ENCODE results near the gene SRCIN1.
A peak's percentile ranks its signal among the peaks of the same experiment; 100 is the strongest.
"Not testable (repeated sequence)": the region's sequence is repeated elsewhere in the genome, so short reads cannot be mapped to it uniquely, and the experiment has no call there.

The SRCIN1 gene

DNA sequence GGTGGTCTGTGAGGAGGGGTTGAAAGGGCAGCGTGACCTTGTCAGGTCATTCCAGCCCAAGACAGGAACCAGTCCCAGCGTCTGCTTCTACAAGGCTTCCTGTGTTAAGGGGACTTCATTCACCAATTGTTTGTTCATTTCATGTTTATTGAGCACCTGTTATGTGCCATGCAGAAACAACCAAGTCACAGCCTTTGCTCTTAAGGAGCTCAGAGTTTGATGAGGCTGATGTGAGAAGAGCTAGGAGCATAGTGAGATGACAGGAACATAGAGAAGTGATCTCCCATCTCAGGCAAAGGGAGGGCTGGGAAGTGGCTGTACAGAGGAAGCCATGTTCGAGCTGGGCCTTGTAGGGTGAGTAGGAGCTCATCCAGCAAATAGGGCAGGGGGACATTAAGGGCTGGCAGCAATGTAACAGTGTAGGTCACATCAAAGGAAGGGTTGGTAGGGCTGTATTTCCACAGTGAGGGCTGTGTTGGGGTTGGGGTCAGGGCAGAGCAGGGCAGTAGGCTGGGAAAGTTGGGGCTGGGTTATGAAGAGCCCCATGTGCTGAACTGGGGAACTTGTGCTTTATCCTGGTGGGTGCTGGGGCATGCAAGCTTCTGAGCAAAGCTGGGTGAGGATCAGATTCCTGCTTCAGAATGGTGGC lies 97.7 kb downstream of the SRCIN1 start:
- no peak for DNase-seq (ENCODE audit: low read depth)

DNA sequence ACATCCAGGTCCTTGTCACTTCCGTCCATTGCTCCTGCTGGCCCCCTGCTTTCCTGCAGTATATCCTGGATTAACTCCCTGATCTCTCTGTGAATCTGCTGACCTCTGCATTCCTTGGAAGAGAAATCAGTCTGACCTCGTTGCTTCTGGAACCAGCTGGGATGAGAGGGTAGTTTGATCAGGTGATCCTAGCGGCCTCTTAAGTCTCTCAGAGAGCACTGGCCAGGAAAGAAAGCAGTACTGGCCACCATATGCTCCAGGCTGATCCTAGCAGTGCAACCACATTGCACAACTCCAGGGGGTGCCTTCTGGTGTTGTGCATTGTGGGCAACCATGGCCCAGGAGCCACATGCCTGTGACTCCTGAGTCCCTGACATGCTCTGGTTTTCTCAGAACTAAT lies 98.3 kb downstream of the SRCIN1 start:
- DNase-seq (ENCODE audit: low read depth): no peak

DNA sequence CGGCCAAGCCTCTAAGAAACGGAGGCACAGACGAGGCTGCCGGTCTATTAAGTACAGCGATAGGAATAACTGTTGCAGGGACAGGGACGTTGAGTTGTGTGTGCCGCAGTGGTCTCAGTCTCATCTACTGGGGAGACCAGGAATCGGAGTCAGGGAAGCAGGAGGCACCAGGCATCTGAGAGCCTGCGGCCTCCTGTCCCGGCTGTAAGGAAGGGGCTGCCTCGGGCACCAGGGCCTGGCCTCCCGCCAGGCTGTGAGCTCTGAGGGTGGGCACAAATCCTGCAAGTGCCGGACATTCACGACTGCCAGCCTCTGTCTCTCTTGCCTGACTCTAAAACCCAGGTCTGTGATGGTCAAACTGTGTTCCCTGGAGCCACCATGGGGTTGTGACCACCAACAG lies 101.5 kb downstream of the SRCIN1 start:
- DNase-seq (ENCODE audit: low read depth): no peak

DNA sequence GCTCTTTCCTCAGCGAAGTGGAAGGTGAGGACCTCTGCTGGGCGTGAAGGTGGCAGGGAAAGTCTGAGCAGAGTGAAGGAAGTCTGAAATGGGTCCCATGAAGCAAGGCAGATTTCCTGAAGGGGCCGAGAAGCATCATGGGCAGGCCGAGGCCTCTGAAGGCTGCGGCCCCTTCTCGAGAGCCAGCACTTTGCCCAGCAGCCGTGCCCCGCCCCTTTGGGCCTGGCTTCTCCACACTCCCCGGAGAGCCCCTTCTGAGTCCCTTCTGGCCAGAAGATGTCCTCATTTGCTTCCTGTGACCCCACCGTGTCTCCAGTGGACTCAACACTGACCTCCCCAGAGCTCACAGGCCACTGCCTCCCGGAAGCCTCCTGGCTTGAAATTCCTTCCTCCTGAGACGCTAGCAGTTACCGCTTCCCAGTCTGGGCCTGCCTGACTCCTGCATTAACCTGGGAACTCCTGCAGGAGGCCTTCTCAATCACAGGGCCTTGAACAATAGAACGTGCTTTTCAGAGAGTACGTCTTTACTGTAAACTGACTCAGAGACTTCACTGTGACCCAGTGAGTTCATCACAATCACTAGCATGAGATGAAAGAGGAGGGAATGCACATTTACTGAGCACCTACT lies 102.4 kb downstream of the SRCIN1 start:
- DNase-seq (ENCODE audit: low read depth): not testable (repeated sequence)

DNA sequence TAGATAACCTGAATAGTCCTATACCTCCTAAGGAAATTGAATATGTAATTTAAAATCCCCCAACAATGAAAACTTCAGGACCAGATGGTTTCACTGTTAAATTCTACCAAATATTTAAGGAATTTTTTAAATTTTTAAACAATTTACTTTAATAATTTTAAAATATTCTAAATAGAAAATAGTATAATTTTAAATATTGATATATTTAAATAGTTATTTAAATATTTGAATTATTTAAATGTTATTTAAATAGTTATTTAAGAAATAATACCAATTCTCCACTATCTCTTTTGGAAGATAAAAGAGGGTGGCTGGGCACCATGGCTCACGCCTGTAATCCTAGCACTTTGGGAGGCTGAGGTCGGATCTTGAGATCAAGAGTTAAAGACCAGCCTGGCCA lies 104.0 kb downstream of the SRCIN1 start:
- not testable (repeated sequence) for DNase-seq (ENCODE audit: low read depth)

DNA sequence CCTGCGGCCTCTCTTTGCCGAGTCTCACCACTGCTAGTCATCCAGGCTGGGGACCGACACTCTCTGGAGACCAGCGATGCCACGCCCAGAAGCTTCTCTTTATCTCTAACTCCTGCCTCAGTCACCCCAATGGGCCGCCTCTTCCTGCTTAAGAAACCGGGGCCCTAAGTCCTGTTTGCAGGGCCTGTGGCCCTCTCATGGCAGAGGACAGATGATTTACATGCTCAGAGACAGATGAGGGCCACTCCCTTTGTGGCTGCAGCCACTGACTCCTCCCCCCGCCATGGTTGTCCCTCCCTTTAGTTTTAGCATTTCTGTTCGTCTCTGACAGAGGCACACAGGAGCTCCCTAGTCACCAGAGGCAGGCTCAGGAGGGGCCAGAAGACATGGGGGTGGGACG lies 106.5 kb downstream of the SRCIN1 start:
- not testable (repeated sequence) for DNase-seq (ENCODE audit: low read depth)

DNA sequence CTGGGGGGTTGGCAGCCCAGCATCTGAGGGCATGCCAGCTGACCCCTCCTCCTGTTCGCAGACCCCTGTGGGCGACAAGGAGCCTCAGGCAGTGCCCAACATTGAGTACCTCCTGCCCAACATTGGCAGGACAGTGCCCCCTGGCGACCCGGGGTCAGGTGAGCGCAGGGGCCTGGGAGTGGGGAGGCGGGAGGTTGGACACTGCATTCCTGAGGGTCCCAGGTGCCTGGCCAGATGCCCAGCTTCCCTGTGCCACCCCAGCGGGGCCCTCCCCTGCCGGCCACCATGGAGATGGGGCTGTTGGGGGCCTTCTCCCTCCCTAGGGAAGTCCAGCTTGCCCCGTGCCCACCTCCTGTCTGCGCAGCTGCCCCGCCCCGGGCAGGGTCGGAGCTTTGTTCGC lies 107.4 kb downstream of the SRCIN1 start:
- no peak for DNase-seq (ENCODE audit: low read depth)

DNA sequence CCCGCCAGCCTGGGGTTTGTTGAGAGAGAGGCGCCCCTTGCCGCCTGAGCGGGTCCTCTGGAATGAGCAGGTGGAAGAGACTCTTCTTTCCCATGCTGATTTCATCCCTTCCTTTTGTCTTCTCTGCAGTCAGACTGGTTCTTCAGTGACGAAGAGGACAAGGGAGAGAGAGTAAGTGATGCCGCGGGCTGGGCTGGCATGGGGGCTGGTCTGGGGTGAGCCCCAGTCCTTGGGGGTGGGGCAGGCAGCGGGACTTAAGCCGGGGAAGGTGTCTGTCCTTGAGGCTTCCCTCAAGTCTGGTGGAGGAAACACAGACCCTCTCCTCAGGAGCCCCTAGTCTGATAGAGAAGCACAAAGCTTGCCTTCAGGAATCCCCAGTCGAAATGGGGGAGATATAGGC lies 108.1 kb downstream of the SRCIN1 start:
- DNase-seq (ENCODE audit: low read depth): not testable (repeated sequence)

DNA sequence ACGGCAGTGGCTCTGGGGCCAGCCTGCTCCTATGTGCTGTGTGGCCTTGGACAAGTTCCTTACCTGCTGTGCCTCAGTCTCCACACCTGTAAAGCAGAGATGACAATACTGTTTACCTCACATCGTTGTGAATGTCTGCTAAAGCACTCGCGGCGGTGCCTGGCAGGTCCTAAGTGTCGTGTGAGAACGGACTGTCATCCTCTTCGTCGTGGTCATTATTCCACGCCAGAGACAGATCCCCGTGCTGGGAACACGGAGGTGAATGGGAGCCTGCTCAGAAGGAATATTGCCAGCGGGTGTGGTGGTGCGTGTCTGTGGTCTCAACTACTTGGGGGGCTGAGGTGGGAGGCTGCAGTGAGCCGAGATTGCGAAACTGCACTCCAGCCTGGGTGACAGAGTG lies 111.6 kb downstream of the SRCIN1 start:
- DNase-seq (ENCODE audit: low read depth): not testable (repeated sequence)

DNA sequence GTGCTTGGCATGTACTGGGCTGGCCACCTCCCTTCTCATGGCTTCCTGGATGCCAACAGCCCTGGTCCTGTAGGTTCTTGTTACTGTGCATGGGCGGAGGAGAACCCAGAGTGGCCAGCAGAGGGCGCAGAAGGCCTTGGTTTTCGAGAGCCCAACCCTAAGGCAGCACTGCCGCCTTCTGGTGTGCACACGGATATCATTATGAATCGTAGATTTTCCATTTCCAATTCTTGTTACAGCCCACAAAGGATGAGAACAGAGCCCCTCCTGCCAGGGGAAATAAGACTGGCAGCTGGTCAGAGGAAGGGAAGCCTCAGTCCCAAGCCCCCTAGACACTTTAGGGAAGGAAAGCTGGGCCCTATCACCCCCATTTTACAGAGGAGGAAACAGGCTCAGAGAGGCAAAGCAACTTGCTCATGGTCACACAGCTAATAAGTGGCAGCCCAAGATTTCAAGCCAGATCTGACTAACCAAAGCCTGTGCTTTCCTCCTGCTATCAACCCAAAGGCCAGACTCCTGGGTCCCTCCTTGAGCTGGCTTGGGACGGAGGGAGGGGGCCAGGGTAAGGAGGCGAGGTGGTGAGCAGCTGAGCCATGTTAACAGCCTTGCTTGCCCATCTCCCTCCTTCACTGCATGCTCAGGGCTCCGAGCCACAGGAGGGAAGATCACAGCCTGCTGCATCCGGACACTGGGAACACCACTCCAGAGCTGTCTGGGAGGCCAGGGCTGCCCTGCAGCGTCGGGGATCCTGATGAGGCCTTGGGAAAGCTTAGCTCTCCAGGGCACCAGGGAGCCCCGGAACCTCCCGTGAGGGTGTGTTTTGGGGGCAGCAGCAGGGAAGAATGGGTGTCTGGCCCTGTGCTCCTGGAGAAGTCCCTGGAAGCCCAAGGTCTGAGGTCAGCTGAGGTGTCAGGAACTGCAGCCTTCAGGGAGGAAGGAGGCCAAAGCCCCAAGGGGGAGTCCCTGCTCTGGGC lies 113.4 kb downstream of the SRCIN1 start:
- peak; percentile 81 for DNase-seq (ENCODE audit: low read depth)

DNA sequence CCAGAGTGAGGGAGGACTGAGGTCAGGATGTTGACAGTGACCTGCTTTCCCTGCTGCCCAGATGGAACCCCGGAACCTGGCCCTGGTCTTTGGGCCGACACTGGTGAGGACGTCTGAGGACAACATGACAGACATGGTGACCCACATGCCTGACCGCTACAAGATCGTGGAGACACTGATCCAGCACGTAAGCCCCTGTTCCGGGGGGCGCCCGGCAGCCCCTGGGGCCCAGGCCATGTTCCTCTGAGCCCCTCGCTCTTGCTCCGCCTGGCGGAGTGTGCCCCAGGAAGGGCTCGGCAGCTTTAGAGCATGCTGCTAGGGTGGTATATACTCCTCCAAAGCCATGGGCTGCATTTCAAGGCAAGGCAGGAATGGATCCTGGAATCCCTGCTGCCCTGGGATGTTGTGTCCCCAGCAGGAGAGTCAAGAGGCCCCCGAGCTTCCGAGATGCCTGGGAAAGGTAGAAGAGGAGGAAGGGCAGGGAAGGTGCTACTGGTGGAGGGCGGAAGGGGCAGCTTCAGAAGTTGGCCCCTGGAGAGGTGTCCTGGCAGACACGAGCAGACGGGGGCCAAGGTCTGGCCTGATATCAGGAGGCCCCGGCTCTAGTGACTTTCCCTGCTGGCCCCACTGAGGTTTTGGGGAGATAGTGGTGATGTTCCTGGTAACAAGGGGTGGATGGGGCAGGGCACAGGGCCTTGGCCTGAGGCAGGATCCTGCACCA lies 114.2 kb downstream of the SRCIN1 start:
- not testable (repeated sequence) for DNase-seq (ENCODE audit: low read depth)

DNA sequence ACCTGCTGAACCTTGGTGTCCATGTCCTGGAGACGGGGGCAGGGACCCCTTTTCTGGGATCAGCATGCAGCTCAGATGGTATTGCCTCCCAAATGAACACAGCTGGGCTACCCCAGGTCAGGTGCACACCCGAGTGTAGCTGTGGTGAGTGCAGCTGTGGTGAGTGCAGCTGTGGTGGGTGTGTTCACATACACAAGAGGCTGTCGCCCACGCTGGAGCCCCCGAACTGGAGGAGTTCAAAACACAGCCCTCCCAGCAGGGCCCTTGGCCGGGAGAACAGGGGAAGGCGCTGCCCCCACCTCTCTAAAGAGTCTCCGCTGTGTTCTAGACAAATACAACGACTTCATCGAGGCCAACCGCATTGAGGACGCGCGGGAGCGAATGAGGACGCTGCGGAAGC lies 116.0 kb downstream of the SRCIN1 start:
- not testable (repeated sequence) for DNase-seq (ENCODE audit: low read depth)

DNA sequence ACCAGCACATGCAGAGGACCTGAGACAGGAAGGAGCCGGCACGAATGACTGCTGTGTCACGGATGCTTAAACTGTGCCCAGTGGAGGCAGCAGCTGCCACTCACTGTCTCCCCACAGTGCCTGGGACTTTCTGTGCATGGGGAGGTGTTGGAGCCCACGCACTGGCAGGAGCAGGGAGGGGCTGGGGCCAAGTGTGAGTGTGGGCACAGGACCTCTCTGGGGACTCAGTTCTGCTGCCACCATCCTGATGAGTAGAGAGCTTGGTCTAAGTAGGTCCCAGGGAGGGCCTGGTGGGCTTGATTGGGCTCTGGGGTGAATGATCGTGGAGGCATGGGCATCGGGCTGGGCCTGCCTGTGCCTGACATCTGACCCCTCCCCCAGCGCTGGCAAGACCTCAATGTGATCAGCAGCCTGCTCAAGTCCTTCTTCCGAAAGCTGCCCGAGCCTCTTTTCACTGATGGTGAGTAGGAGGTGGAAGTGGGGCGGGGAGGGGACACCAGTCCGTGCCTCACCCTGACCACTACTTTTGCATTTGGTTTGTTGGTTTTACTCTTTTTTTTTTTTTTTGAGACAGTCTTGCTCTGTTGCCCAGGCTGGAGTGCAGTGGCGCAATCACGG lies 120.0 kb downstream of the SRCIN1 start:
- DNase-seq (ENCODE audit: low read depth): not testable (repeated sequence)

DNA sequence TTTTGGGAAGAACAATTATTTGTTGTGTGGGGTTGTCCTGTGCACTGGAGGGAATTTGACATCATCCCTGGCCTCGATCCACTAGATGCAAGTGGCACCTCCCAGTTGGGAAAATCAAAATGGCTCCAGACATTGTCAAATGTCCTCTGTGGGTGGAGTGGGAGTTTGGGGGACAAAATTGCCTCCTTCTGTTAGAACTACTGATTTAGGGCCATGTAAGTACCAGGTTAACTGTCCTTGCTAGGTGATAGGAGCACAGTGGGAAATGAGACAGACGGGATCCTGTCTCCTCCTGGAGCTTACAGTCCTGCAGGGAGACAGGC lies 120.6 kb downstream of the SRCIN1 start:
- DNase-seq (ENCODE audit: low read depth): no peak

DNA sequence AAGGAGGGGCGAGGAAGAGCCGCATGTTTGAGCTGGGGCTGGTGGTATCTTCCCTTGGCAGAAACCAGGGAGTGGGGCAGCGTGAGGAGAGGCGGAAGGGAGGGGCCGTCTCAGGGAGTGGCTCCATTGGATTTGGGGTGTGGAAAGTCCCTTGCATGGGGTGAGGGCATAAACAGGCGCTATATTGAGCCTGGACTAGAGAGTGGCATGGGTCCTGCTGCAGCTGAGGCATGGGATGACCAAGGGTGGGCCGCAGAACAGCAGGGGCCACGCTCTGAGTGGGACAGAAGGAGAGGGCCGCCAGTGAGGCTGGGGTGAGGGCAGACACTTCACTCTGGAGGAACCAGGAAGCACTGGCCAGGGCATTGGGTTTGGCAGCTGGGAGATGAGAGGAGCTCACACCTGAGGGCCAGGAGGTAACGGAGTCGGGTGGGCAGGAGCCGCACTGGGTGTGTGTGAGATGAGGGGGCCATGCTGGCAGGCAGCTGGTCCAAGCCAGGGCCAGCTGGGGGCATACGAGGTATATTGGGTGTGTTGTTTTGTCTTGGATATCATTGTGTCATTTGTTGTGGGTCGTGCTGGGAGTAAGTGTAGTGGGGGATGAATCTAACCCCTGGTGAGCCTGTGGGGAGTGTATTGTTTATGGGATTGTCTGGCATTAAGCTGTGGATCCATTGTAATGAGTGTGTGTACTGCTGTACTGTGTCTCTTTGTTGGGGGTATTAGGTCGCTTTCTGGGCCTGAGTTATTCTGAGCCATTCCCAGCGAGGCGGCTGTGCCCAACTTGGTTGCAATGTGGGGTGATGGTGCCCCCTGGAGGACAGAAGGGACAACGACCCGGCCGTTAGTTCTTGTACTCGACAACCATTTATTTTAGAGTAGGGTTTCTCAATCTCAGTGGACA lies 121.3 kb downstream of the SRCIN1 start:
- peak; percentile 43 for DNase-seq (ENCODE audit: low read depth)

DNA sequence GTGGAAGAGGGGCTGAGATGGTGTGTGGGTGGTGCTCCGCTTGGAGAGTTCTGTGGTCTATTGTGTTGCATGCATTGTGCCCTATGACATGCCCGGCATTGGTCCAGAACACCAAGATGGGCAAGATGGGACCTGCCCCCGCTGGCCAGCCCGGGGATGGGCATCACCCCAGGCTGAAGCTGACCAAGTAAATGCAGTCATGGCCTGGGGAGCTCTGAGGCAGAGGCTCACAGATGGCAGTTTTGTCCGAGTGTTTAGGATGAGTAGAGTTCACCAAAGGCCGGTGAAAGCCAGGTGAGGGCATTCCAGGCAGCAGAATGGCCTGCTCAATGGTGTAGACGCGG lies 123.1 kb downstream of the SRCIN1 start:
- DNase-seq (ENCODE audit: low read depth): not testable (repeated sequence)

DNA sequence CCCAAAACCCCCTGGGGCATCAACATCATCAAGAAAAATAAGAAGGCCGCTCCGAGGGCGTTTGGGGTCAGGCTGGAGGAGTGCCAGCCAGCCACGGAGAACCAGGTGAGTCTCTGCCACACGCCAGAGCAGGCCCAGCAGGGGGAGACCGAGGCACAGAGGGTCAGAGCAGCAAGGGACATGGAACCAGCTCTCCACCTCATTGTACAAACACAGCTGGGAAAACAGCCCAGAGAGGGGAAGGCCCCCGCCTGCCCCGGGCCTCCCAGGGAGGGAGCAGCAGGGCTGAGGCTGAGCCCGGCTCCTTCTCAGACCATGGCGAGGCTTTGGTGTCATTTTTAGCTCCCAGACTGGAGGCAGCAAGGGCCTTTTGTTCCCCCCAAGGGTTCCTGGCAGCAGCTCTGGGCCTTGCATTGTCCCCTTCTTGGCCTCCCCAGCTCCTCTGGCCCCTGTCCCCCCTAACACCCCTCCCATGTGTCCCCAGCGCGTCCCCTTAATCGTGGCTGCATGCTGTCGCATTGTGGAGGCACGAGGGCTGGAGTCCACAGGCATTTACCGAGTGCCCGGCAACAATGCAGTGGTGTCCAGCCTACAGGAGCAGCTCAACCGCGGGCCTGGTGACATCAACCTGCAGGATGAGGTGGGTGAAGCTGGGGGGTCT lies 123.6 kb downstream of the SRCIN1 start:
- DNase-seq (ENCODE audit: low read depth): not testable (repeated sequence)

Data from amniotic epithelial cell (primary cell).